Transverse colon (tissue), 4 donors: ENCODE results near the gene SNX8. TPM values are rescaled to one million over a fixed set of nuclear protein-coding genes. Genes with fewer than 3 reads are reported as not detected.

Experiments
- DNase-seq: peaks from one replicate; pipeline ENCODE4 v3.0.0-alpha.2; 2019
- H3K27ac ChIP-seq, 4 donors: fragments of 200-600 bp; sonication (generic); 2 replicates each; pipeline ENCODE4 v1.5.1; 2016 to 2018; ENCODE audit warnings: inconsistent platforms in 4 of 4
- H3K27me3 ChIP-seq: fragments of 200-600 bp; sonication (generic); 2 replicates; pipeline ENCODE4 v1.5.1; 2017; ENCODE audit warnings: inconsistent platforms
- H3K36me3 ChIP-seq, 4 donors: fragments of 200-600 bp; sonication (generic); 2 replicates each; pipeline ENCODE4 v1.5.1; 2017 to 2019; ENCODE audit warnings: inconsistent platforms in 4 of 4
- H3K4me1 ChIP-seq, 4 donors: fragments of 200-600 bp; sonication (generic); 2 replicates each; pipeline ENCODE4 v1.5.1; 2017 to 2020; ENCODE audit warnings: inconsistent platforms in 4 of 4
- H3K4me3 ChIP-seq, 4 donors: fragments of 200-600 bp; sonication (generic); 1 replicate in 1 of 4; 2 replicates in 3 of 4; pipeline versions ENCODE4 v1.5.1 to v1.6.1; 2017 to 2019; ENCODE audit warnings: inconsistent platforms in 4 of 4
- H3K9me3 ChIP-seq, 2 donors: fragments of 200-600 bp; sonication (generic); 2 replicates each; pipeline ENCODE4 v1.5.1; 2017 to 2019; ENCODE audit warnings: inconsistent platforms in 2 of 2
- CTCF ChIP-seq, 5 experiments: fragments of 200-600 bp in 3 of 5; fragments of 450-650 bp in 2 of 5; sonication (generic) in 3 of 5; IDR thresholded peaks; 1 replicate in 2 of 5; 2 replicates in 3 of 5; pipeline ENCODE4 v1.5.1; 2016 to 2017; ENCODE audit warnings: antibody characterized with exemption in 5 of 5, inconsistent platforms in 3 of 5, mild to moderate bottlenecking in 2 of 5, moderate library complexity in 1 of 5
- EP300 ChIP-seq: sonication (generic); formaldehyde crosslinking; IDR thresholded peaks from one replicate; pipeline ENCODE4 v1.6.1; 2017; ENCODE audit warnings: antibody characterized with exemption, low read depth
- POLR2A ChIP-seq: fragments of 450-650 bp; IDR thresholded peaks from one replicate; pipeline ENCODE4 v1.6.1; 2016; ENCODE audit warnings: antibody characterized with exemption, mild to moderate bottlenecking, moderate library complexity
- POLR2AphosphoS5 ChIP-seq, 3 donors: sonication (generic); formaldehyde crosslinking; IDR thresholded peaks; one replicate each; pipeline ENCODE4 v1.6.1; 2016; ENCODE audit warnings: antibody characterized with exemption in 3 of 3
- WGBS, 2 donors: methylation state at CpG; one replicate each; pipeline ENCODE4 v1.1.5; 2018; ENCODE audit warnings: low coverage in 1 of 2; 5-methylcytosine and 5-hydroxymethylcytosine counted together
- in situ Hi-C, 4 donors: fragments of 200-750 bp; cut with MboI; loops; one replicate each; pipeline versions ENCODE4 v1.15.0 to v1.15.1; 2017; ENCODE audit warnings: low sequenced_read_pairs in 3 of 4, low pct_ligation_motif_present in 1 of 4, low pct_unique_long_range_greater_than_20kb in 1 of 4
- intact Hi-C: fragments of 100-400 bp; cut with DNase I; formaldehyde crosslinking; loops from one replicate; pipeline ENCODE4 v1.15.1; 2023; ENCODE audit warnings: low total_unique reads
- total RNA-seq, 4 donors: library from RNA; depleted of rRNA; stranded (reverse); fragments of >200 nt; gene quantifications; one replicate each; pipeline ENCODE4 v1.1.0, GENCODE V29; 2016

Gene SNX8
- total RNA-seq, 4 donors from 2014 or later, result 3.8 to 27.3 (median 9.2) TPM

- WGBS, 2 donors, result 96 to 100% methylated on average over 1 to 6 of the region's 6 CpGs
- Histone ChIP-seq H3K36me3 (no peaks in the 10 kb centered on the region), H3K27me3 (no peaks in the 10 kb centered on the region), H3K4me3 (no peak overlapping the region), H3K9me3 (no peaks in the 10 kb centered on the region), H3K27ac (no peak overlapping the region), H3K4me1 (no peaks in the 10 kb centered on the region)
- in situ Hi-C loops (no loop called here), intact Hi-C loops (no loop called here)
- no peak for TF ChIP-seq POLR2AphosphoS5 (IDR thresholded peaks at IDR 0.05)
- no peak for TF ChIP-seq POLR2A
- no peak for DNase-seq
These were observed 23.4 kb downstream of the SNX8 start for GRCh38 chr7:2290877-2291276.

- DNase-seq, result no peak
- in situ Hi-C loops (no loop called here), intact Hi-C loops (no loop called here)
- TF ChIP-seq CTCF (IDR thresholded peaks at IDR 0.05), result no peak
- TF ChIP-seq POLR2AphosphoS5 (IDR thresholded peaks at IDR 0.05), result no peak
- TF ChIP-seq EP300, result no peak
- TF ChIP-seq POLR2A, result no peak
- WGBS, 2 donors, result 85 to 100% methylated on average over 1 to 13 of the region's 13 CpGs
- Histone ChIP-seq H3K4me1 (no peaks in the 10 kb centered on the region), H3K27me3 (no peaks in the 10 kb centered on the region), H3K36me3 (no peaks in the 10 kb centered on the region), H3K4me3 (no peak overlapping the region), H3K27ac (no peak overlapping the region), H3K9me3 (no peaks in the 10 kb centered on the region)
These were observed 24.6 kb downstream of the SNX8 start for GRCh38 chr7:2289621-2290020.

GRCh38 chr7:2289111-2289586 lies 25.1 kb downstream of the SNX8 start:
- H3K4me1 ChIP-seq, result no peaks in the 10 kb centered on the region
- H3K36me3 ChIP-seq, result no peaks in the 10 kb centered on the region
- H3K27me3 ChIP-seq, result no peaks in the 10 kb centered on the region
- in situ Hi-C loops, result no loop called here
- TF ChIP-seq POLR2AphosphoS5 (IDR thresholded peaks at IDR 0.05) (no peak), POLR2A (no peak), EP300 (no peak), CTCF (IDR thresholded peaks at IDR 0.05) (no peak)
- no peaks in the 10 kb centered on the region for H3K9me3 ChIP-seq
- H3K4me3 ChIP-seq, result no peak overlapping the region
- DNase-seq, result no peak
- 85 to 93% methylated on average over 5 to 20 of the region's 20 CpGs for WGBS, 2 donors
- H3K27ac ChIP-seq, result no peak overlapping the region
- intact Hi-C loops, result no loop called here

GRCh38 chr7:2288503-2288902 lies 25.7 kb downstream of the SNX8 start:
- no peak for DNase-seq
- in situ Hi-C loops, result no loop called here
- intact Hi-C loops, result no loop called here
- Histone ChIP-seq H3K4me3 (no peak overlapping the region), H3K36me3 (no peaks in the 10 kb centered on the region), H3K4me1 (no peaks in the 10 kb centered on the region), H3K27me3 (no peaks in the 10 kb centered on the region), H3K9me3 (no peaks in the 10 kb centered on the region), H3K27ac (no peak overlapping the region)
- 84 to 100% methylated on average over 3 to 8 of the region's 8 CpGs for WGBS, 2 donors
- TF ChIP-seq POLR2A, result no peak

GRCh38 chr7:2287745-2288144 lies 26.5 kb downstream of the SNX8 start:
- Histone ChIP-seq H3K27me3 (no peaks in the 10 kb centered on the region), H3K27ac (no peak overlapping the region), H3K36me3 (no peaks in the 10 kb centered on the region), H3K9me3 (no peaks in the 10 kb centered on the region), H3K4me3 (no peak overlapping the region), H3K4me1 (no peaks in the 10 kb centered on the region)
- intact Hi-C loops (no loop called here), in situ Hi-C loops (no loop called here)
- WGBS, 2 donors, result 88 to 90% methylated on average over 2 to 8 of the region's 8 CpGs
- TF ChIP-seq POLR2A, result no peak
- TF ChIP-seq CTCF (IDR thresholded peaks at IDR 0.05), result no peak
- DNase-seq, result no peak
